ENCODE results near the gene HDAC9.
"Not testable (repeated sequence)": the region's sequence is repeated elsewhere in the genome, so short reads cannot be mapped to it uniquely, and the experiment has no call there.

HDAC9 gene

GRCh38 chr7:19020711-19021110, 525.2 kb downstream of the HDAC9 start:
- DNase-seq (ENCODE audit: low read depth in 2 of 2), result no peak

GRCh38 chr7:19023477-19023876, 527.9 kb downstream of the HDAC9 start:
- DNase-seq (ENCODE audit: low read depth in 2 of 2), result no peak

DNA sequence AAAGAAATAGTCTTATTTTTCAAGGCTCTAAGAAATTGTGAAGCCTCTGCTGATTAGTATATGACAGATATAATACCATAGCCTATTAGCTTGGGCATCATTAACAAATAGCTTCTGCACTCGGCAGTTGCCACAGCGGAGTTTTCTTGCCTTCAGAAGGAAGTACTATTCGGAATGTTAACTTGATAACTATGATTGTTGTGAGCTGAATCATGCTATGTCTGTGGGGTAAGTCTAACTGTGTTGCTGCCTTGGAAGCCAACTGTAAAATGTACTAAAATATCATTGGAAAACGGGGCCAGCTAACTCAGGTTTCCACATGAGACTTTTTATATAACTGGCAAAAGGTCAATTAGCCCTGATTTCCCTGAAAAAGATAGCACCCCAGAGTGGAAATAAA, 528.7 kb downstream of the HDAC9 start:
- no peak for DNase-seq (ENCODE audit: low read depth in 2 of 2)

DNA sequence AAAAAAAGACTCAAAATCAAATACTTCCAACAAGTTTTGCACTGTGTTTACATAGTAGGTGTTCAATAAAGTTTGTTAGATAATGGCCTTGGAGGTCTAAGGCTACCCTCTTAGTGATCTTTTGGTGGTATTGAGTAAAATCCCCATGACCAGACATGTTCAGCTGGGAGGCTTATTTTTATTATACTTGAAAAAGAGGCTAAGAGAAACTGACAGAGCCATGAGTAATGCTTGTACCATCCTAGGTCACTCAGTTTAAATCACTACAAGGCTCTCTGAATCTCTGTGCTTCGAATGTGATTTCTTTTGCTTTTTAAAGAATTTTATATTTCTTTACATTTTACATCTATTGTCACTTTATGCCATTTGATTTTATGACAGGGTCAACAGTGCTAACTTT, 531.3 kb downstream of the HDAC9 start:
- no peak for DNase-seq (ENCODE audit: low read depth in 2 of 2)

- no peak for DNase-seq (ENCODE audit: low read depth in 2 of 2)
These were observed 534.7 kb downstream of the HDAC9 start for GRCh38 chr7:19030281-19030680.

DNA sequence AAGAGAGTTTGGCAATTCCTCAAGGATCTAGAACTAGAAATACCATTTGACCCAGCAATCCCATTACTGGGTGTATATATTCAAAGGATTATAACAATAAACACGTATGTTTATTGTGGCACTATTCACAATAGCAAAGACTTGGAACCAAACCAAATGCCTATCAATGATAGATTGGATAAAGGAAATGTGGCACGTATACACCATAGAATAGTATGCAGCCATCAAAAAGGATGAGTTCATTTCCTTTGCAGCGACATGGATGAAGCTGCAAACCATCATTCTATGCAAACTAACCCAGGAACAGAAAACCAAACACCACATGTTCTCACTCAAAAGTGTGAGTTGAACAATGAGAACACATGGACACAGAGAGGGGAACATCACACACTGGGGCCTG, 537.4 kb downstream of the HDAC9 start:
- DNase-seq (ENCODE audit: low read depth in 2 of 2), result not testable (repeated sequence)

DNA sequence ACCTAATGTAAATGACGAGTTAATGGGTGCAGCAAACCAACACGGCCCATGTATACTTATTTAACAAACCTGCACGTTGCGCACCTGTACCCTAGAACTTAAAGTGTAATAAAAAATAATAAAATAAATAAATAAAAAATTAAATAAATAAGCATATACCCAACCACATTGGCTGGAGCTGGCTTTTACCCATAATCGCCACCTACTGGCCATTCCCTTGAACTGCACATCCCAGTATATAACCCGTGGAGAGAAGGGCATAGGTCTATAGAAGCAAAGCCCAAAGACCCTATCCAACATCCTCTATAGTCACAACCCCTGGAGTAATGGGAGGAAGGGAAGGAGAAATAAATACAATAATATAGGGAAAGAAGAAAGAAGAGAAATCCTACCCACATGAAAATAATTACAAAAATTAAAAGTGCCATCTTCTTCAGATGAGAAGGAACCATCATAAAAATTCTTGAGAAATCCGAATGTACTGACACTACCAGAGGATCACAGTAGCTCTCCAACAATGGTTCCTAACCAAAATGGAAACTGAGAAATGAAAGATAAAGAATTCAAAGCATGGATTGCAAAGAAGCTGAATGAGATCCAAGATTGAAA, 556.3 kb downstream of the HDAC9 start:
- no peak for DNase-seq (ENCODE audit: low read depth in 2 of 2)

Measured in stimulated activated CD8-positive, alpha-beta memory T cell treated with anti-CD3 and anti-CD28 coated beads, Interleukin-7, amount 100 ng/mL, for 4 hours (primary cell).